HepG2 (cell line): Measurements from ENCODE around the gene POTEF.
"Not testable (repeated sequence)": the region's sequence is repeated elsewhere in the genome, so short reads cannot be mapped to it uniquely, and the experiment has no call there.

ENCODE experiments used
- AHR ChIP-seq: IDR thresholded peaks from 2 replicates; pipeline ENCODE4 v1.6.1; 2018; ENCODE audit warnings: missing genetic modification reagents, missing compliant biosample characterization
- ARNT ChIP-seq: fragments of 450-650 bp; IDR thresholded peaks from 2 replicates; pipeline ENCODE4 v1.6.1; 2017
- CTCF ChIP-seq: sonication (generic); formaldehyde crosslinking; IDR thresholded peaks from 2 replicates; pipeline ENCODE4 v1.5.0; 2020; ENCODE audit warnings: mild to moderate bottlenecking, missing genetic modification reagents, moderate library complexity
- EZH2 ChIP-seq: conservative IDR thresholded peaks from 2 replicates; pipeline ENCODE4 v1.6.1; 2012; ENCODE audit warnings: mild to moderate bottlenecking, low read depth, low read length, moderate library complexity
- HMGXB4 ChIP-seq, 2 experiments: sonication (generic) in 1 of 2; formaldehyde crosslinking in 1 of 2; IDR thresholded peaks; 2 replicates each; pipeline versions ENCODE4 v1.4.0 to v1.6.1; 2018 to 2020; ENCODE audit warnings: missing genetic modification reagents in 2 of 2, borderline replicate concordance in 1 of 2, low read depth in 1 of 2, mild to moderate bottlenecking in 1 of 2, missing biosample characterization in 1 of 2
- MATR3 ChIP-seq: sonication (generic); formaldehyde crosslinking; IDR thresholded peaks from 2 replicates; pipeline ENCODE4 v1.4.0; 2020; ENCODE audit warnings: missing genetic modification reagents
- MAX ChIP-seq: IDR thresholded peaks from 2 replicates; pipeline ENCODE4 v1.6.1; 2012; ENCODE audit warnings: inconsistent platforms
- MEIS1 ChIP-seq: sonication (generic); formaldehyde crosslinking; IDR thresholded peaks from 2 replicates; pipeline ENCODE4 v1.9.0; 2021; ENCODE audit warnings: mild to moderate bottlenecking, missing genetic modification reagents, moderate library complexity, borderline replicate concordance
- MLX ChIP-seq: IDR thresholded peaks from 2 replicates; pipeline ENCODE4 v1.6.1; 2016
- NFRKB ChIP-seq: fragments of 450-650 bp; IDR thresholded peaks from 2 replicates; pipeline ENCODE4 v1.6.1; 2017
- PATZ1 ChIP-seq: sonication (generic); formaldehyde crosslinking; IDR thresholded peaks from 2 replicates; pipeline ENCODE4 v1.4.0; 2020; ENCODE audit warnings: missing genetic modification reagents
- POLR2AphosphoS5 ChIP-seq: IDR thresholded peaks from 2 replicates; pipeline ENCODE4 v1.6.1; 2012; ENCODE audit warnings: low read depth, low read length
- REST ChIP-seq, 2 experiments: IDR thresholded peaks; 2 replicates each; pipeline ENCODE4 v1.6.1; 2011 to 2012; ENCODE audit warnings: low read length in 2 of 2, borderline replicate concordance in 1 of 2, low read depth in 1 of 2, mild to moderate bottlenecking in 1 of 2, moderate library complexity in 1 of 2

GRCh38 chr2:130159376-130159775 is 30.4 kb upstream of the POTEF start:
- TF ChIP-seq HMGXB4 (CRISPR knock-in tag; IDR thresholded peaks at IDR 0.05; ENCODE audit: borderline replicate concordance in 1 of 2, low read depth in 1 of 2); POLR2AphosphoS5; MLX (CRISPR knock-in tag); NFRKB; MAX; ARNT; EZH2; CTCF; MEIS1 (CRISPR knock-in tag); MATR3 (CRISPR knock-in tag); REST (IDR thresholded peaks at IDR 0.05; ENCODE audit: borderline replicate concordance in 1 of 2, low read depth in 1 of 2, low read length in 2 of 2); AHR (CRISPR knock-in tag); PATZ1: not testable (repeated sequence)
